Adipocyte (in vitro differentiated cells): Measurements from ENCODE around the gene PNKD.

Source experiments
- DNase-seq: peaks from one replicate; pipeline ENCODE4 v3.0.0-alpha.2; 2015; ENCODE audit warnings: low read depth
- H3K27me3 ChIP-seq: replicated peaks from 2 replicates; pipeline ENCODE4 v1.7.0; 2013; ENCODE audit warnings: mild to moderate bottlenecking, low read length, moderate library complexity; ENCODE audit not compliant: control insufficient read depth, insufficient read depth
- H3K36me3 ChIP-seq: 2 replicates; pipeline ENCODE4 v1.7.0; 2013; ENCODE audit warnings: low read length, mild to moderate bottlenecking, moderate library complexity; ENCODE audit not compliant: control insufficient read depth, insufficient read depth, severe bottlenecking
- H3K4me1 ChIP-seq: 2 replicates; pipeline ENCODE4 v1.7.0; 2013; ENCODE audit warnings: mild to moderate bottlenecking, low read length, moderate library complexity; ENCODE audit not compliant: control insufficient read depth, insufficient read depth
- H3K4me3 ChIP-seq: 2 replicates; pipeline ENCODE4 v1.7.0; 2013; ENCODE audit warnings: mild to moderate bottlenecking, low read length, moderate library complexity
- H3K9ac ChIP-seq: 2 replicates; pipeline ENCODE4 v1.7.0; 2013; ENCODE audit warnings: mild to moderate bottlenecking, low read length, moderate library complexity
- H3K9me3 ChIP-seq: 2 replicates; pipeline ENCODE4 v1.7.0; 2013; ENCODE audit warnings: mild to moderate bottlenecking, low read length, moderate library complexity; ENCODE audit not compliant: control insufficient read depth

PNKD gene

DNA sequence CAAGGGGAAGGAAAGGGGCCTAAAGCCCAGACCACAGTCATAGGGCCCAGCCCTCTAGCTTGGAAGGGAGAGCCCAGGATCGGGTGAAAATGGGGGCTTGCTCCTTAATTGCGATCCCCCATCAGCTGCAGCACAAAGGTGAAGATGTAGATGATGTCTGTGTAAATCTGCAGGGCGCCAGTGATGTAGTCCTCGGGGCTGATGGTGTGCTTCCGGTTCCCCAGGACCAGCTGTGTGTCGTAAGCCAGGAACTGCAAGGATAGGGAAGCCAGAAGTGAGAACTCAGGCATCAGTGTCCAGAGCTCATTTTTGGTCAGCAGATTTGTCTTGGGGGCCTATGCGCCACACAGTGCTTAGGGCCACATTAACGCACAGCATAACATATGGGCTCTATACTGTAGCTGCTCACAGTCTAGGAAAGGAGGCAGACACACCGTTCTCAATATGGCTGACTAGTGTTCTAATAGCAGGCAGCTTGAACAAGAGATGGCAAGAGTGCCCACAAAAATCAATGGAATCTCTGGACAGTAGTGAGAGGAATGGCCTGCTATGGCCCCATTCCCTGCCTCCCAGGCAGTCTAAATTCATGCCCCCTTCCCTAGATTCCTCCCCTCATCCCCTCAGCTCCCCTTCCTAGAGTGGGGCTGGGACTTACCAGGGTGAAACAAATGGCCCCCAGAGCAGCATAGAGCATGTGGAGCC, 5.2 kb downstream of the PNKD start:
- peaks cover 71% of the 10 kb centered on the region for H3K36me3 ChIP-seq
- H3K9ac ChIP-seq, result peak overlapping the region; percentile 49
- no peak for DNase-seq

DNA sequence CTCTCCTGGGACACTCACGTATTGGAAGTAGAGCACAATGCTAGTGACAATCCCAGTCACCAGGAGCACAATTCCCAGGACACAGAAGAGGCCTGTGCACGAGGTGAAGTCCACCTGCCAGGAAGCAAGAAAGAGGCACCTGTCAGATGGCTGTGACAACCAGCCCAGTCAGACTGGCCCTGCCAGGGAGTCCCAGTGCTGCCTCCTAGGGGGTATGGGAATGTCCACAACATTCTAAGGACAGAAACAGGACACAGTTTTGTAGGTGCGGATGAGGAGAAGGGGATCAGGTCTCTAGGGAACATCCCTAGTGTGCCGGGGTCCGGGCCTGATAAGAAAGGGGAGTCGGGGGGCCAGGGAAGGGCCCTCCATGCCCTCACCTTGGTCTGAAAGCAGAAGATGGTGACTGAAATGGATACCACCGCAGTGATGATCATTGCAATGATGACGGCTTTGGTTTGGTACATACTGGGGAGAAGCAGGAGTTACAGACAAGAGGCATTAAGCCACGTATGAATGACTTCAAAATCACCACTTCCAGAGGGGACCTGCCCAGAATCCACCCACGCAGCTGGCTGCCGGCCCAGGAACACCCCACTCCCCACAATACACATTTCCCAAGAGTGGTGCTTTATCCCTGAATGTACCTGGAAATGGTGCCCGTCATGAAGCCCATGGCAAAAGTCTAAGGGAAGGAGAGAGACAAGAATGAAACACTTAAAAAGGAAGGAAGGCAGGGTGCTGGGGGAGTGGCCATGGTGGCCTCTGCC, 6.9 kb downstream of the PNKD start:
- H3K4me3 ChIP-seq, result no peak overlapping the region
- H3K9ac ChIP-seq, result peak overlapping the region; percentile 10
- H3K4me1 ChIP-seq, result peaks cover 39% of the 10 kb centered on the region
- no peak for DNase-seq
- no peaks in the 10 kb centered on the region for H3K27me3 ChIP-seq
- peaks cover 81% of the 10 kb centered on the region for H3K36me3 ChIP-seq
- H3K9me3 ChIP-seq, result no peaks in the 10 kb centered on the region

More for the DNA sequence above, 5.2 kb downstream of the PNKD start:
- no peak overlapping the region for H3K4me3 ChIP-seq
- no peaks in the 10 kb centered on the region for H3K27me3 ChIP-seq
- H3K9me3 ChIP-seq, result no peaks in the 10 kb centered on the region
- H3K4me1 ChIP-seq, result peaks cover 43% of the 10 kb centered on the region

DNA sequence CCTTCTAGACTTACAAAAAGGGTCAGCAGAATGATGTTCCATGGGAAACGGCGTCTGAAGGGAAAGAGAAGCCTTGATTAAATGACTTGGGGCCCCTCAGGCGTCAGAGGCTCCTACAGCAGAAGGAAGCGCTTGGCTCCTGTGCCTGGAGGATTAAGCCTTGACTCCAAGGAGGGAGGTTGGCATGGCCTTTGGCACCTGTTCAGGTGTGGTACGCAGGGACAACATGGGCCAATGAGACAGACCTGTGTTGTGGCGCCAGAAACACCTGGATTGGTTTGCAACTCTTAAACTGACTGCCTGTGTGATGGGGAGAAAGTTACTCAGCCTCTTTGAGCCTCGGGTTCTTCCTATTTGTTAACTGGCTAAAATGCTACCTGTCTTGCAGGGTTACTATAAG, 7.6 kb downstream of the PNKD start:
- H3K4me1 ChIP-seq, result peaks cover 39% of the 10 kb centered on the region
- no peak overlapping the region for H3K4me3 ChIP-seq
- no peak for DNase-seq
- peaks cover 88% of the 10 kb centered on the region for H3K36me3 ChIP-seq
- H3K9ac ChIP-seq, result peak overlapping the region; percentile 10
- no peaks in the 10 kb centered on the region for H3K9me3 ChIP-seq
- no peaks in the 10 kb centered on the region for H3K27me3 ChIP-seq

DNA sequence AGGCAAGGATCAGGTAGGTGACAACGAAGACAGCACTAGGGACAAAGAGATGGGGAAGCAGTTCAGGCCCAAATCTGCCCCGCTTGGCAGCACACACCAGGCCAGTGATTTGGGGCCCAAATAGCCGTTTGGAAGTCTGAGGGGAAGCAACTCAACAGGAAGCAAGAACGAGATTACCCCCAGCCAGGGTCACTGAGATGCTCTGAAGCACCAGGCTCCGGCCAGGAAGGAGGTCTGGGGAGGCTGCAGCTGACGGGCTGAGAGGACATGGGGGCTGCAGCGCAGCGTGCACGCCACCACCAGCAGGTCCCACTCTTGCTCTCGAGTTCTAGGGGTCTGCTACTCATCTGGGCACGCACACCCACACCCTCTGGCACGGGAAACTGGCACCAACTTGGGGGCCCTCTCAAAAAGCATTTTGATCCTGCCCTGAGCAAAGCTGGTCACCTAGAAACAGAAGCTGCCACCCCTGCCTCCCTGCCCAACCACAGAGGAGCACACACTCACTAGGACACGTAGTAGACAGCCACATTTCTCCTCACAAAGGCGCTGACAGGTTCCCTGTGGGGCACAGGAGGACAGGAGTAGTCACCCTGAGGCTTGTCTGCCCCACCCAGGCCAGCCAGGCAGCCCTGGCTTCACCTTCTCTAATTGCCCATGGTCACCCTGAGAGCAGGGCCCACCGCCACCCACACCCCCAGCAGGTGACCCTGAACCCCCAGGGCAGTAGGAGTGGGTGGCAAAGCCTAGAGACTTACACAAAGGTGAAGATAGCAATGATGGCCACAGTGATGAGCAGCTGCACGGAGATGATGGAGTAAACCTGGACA, 8.4 kb downstream of the PNKD start:
- peaks cover 93% of the 10 kb centered on the region for H3K36me3 ChIP-seq
- H3K27me3 ChIP-seq, result no peaks in the 10 kb centered on the region
- H3K9ac ChIP-seq, result no peak overlapping the region
- peaks cover 41% of the 10 kb centered on the region for H3K4me1 ChIP-seq
- no peaks in the 10 kb centered on the region for H3K9me3 ChIP-seq
- no peak for DNase-seq
- H3K4me3 ChIP-seq, result no peak overlapping the region

DNA sequence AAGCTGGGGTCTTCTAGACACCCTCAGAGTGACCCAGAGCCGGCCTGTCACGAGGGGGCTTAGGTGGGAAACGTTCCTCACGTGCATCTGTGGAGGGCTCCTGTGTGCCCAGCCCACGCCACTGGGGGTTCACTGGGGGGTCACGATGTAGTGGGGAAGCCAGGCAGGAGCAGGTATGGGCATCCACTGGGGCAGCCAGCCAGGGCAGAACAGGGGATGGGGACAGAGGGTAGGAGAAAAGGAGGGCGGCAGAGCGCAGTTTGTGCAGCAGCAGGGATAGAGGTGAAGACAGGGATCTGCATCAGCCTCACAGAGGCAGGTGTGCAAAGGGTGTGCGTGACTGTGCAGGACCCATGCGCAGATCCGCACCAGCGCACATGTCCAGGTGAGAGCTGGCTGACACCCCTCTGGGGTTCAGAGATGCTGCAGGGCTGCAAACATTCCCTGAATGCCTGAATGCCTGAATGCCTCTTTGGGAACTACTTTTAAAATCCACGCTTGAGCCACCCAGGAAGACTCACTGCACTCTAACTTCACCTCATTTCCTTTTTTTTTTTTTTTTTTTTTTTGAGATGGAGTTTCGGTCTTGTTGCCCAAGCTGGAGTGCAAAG, 10.0 kb downstream of the PNKD start:
- Histone ChIP-seq H3K4me3 (no peak overlapping the region), H3K36me3 (peaks cover 77% of the 10 kb centered on the region), H3K27me3 (no peaks in the 10 kb centered on the region), H3K9ac (no peak overlapping the region), H3K4me1 (peaks cover 41% of the 10 kb centered on the region), H3K9me3 (no peaks in the 10 kb centered on the region)
- no peak for DNase-seq

DNA sequence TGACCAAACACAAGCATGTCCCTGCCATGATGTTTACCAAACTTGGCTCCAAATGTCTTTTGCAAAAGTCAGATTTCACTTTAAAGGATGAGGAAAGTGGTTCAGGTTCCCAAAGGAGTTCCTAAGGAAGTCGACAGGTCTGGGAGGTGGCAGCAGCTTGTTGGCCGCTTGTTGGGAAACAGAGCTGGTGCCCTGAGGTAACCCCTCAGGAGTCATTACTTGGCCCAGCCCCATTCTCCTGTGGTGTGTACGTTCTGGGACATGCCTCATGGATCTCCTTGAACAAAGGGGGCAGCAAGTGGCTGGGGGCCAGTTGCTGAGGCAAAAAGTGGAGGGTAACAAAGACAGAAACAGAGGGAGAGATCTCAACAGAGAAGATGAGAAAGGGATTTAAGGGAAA, 11.1 kb downstream of the PNKD start:
- Histone ChIP-seq H3K9me3 (no peaks in the 10 kb centered on the region), H3K4me3 (no peak overlapping the region), H3K4me1 (peaks cover 51% of the 10 kb centered on the region), H3K27me3 (no peaks in the 10 kb centered on the region), H3K36me3 (peaks cover 66% of the 10 kb centered on the region), H3K9ac (peak overlapping the region; percentile 98)
- DNase-seq, result no peak

DNA sequence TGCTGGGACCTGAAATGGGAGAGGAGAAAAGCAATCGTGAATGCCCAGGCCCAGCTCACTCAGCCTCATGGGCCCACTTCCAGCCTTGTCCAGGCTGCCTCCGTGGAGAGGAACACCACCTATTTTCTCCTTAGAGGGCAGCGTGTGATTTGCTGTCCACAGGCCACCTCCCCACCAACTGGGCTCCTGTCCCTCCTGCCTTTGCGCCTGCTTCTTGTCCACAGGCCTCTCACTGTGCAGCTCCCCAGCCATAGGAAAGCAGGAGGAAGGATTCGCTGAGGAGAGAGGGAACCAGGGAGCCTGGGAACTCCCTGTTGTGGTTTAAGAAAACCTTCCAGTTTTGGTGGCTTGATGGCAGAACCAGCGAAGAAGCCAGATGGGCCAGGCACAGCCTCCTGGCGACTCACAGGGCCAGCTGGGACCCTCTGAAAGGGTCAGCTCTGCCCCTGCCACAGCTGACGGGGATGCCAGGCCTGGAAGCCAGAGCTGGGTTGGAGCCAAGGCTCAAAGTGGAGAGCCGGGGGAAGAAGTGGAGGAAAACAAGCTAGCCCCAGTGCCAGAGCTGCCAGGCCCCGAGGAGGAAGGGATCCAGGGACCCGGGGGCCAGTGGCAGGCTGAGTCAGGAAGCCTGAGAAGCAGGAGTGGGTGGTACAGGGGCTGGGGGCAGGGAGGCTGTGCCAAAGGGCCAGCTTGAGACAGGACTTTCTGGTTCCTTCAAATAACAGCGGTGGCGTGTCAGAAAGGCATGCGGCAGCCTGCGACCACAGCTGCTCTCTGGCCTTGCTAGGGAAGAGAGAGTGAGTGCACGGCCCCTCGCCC, 12.1 kb downstream of the PNKD start:
- no peak for DNase-seq
- Histone ChIP-seq H3K4me1 (peaks cover 59% of the 10 kb centered on the region), H3K4me3 (no peak overlapping the region), H3K27me3 (no peaks in the 10 kb centered on the region), H3K9ac (peak overlapping the region; percentile 98), H3K9me3 (no peaks in the 10 kb centered on the region), H3K36me3 (peaks cover 56% of the 10 kb centered on the region)

DNA sequence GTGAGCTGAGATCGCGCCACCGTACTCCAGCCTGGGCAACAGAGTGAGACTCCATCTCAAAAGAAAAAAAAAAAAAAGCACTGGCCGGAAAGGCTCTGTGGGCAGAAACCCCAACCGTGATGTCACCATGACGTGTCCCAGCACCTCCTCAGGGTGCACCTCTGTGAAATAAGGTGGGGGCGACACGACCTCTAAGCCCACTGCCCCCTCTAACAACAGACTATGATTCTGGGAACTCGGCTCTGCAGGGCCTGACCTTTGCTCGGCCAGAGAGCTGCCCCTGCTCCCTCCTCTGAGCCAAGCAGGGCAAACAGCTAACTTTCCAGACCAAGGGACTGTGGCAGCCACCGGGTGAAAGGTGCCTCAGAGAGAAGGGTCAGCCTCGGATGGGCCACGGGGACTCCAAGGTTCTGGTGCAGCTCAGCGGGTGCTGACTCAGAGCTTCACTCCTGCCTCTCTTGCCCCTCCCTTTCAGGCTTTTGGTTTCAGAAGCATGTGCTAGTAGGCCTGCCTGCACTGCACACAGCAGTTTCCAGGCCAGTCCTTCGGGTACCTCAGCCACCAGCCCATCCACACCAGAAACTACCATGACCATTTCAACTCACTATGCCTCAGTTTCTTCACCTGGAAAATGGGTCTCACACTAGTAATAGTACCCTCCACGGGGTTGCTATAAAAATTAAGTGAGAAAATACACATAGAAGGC, 13.9 kb downstream of the PNKD start:
- peak overlapping the region; percentile 98 for H3K9ac ChIP-seq
- peaks cover 43% of the 10 kb centered on the region for H3K36me3 ChIP-seq
- no peaks in the 10 kb centered on the region for H3K27me3 ChIP-seq
- H3K9me3 ChIP-seq, result no peaks in the 10 kb centered on the region
- peak overlapping the region; percentile 68 for H3K4me3 ChIP-seq
- H3K4me1 ChIP-seq, result peaks cover 74% of the 10 kb centered on the region
- peak; percentile 85 for DNase-seq

DNA sequence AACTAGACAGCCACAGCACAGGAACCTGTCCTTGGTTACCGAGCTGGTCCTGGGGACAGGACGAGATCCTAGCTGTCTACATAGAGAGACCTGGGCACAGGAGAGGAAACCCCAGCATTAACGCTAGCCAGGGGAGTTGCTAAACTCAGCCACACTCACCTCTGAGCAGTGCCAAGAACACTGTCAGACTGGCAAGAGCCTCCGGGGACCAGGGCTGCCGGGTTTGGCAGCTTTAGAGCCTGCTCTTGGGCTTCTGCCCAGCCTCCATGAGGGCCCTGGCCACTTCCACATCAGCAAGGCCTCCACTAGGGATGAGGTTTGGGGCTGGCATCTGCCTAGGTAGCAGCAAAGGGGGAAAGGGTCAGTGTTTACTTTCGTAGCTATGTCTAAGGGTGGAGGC, 15.3 kb downstream of the PNKD start:
- H3K27me3 ChIP-seq, result no peaks in the 10 kb centered on the region
- H3K9ac ChIP-seq, result peak overlapping the region; percentile 98
- H3K4me3 ChIP-seq, result peak overlapping the region; percentile 83
- no peaks in the 10 kb centered on the region for H3K9me3 ChIP-seq
- H3K36me3 ChIP-seq, result peaks cover 29% of the 10 kb centered on the region
- DNase-seq, result peak; percentile 61
- peaks cover 85% of the 10 kb centered on the region for H3K4me1 ChIP-seq
